Measurements from ENCODE around the gene LAMP5. TPM values are rescaled to one million over a fixed set of nuclear protein-coding genes. Genes with fewer than 3 reads are reported as not detected.
A peak's percentile ranks its signal among the peaks of the same experiment; 100 is the strongest.

LAMP5 gene
- 1 to 10 TPM; 5.3 to 8.1 (median 6.2) TPM for polyA plus RNA-seq (ENCODE audit: insufficient read length in 3 of 3)
- long read RNA-seq, donor 1, partial matches to known transcripts, result 0 of 1 reads
- long read RNA-seq, donor 1, other reads (novel, unspliced or antisense), result 0 of 1 reads
- long read RNA-seq, donor 2, partial matches to known transcripts, result 0 of 3 reads
- long read RNA-seq, donor 2, other reads (novel, unspliced or antisense), result 0 of 3 reads
- long read RNA-seq, donor 3, partial matches to known transcripts, result 0 of 4 reads
- long read RNA-seq, donor 3, other reads (novel, unspliced or antisense), result 0 of 4 reads
- long read RNA-seq, donor 4, result 0 reads
- long read RNA-seq, donor 5, result 0 reads
- long read RNA-seq, donor 6, partial matches to known transcripts, result 0 of 4 reads
- long read RNA-seq, donor 6, other reads (novel, unspliced or antisense), result 0 of 4 reads
- long read RNA-seq, donor 7, partial matches to known transcripts, result 0 of 4 reads
- long read RNA-seq, donor 7, other reads (novel, unspliced or antisense), result 0 of 4 reads
- long read RNA-seq, donor 8, result 0 reads
- long read RNA-seq, donor 9, partial matches to known transcripts, result 0 of 1 reads
- long read RNA-seq, donor 9, other reads (novel, unspliced or antisense), result 0 of 1 reads
- long read RNA-seq, donor 10, partial matches to known transcripts, result 0 of 1 reads
- long read RNA-seq, donor 10, other reads (novel, unspliced or antisense), result 0 of 1 reads
- long read RNA-seq, donor 11, result 0 reads
- long read RNA-seq, donor 12, partial matches to known transcripts, result 0 of 2 reads
- long read RNA-seq, donor 12, other reads (novel, unspliced or antisense), result 0 of 2 reads
- long read RNA-seq, donor 13, partial matches to known transcripts, result 0 of 2 reads
- long read RNA-seq, donor 13, other reads (novel, unspliced or antisense), result 0 of 2 reads
- long read RNA-seq, donor 14, partial matches to known transcripts, result 0 of 3 reads
- long read RNA-seq, donor 14, other reads (novel, unspliced or antisense), result 0 of 3 reads
- long read RNA-seq, donor 15, partial matches to known transcripts, result 0 of 3 reads
- long read RNA-seq, donor 15, other reads (novel, unspliced or antisense), result 0 of 3 reads
- long read RNA-seq, donor 16, transcript LAMP5-201 (6 exons, 2,039 nt), result major isoform, 5 of 5 reads
- long read RNA-seq, donor 16, partial matches to known transcripts, result 0 of 5 reads
- long read RNA-seq, donor 16, other reads (novel, unspliced or antisense), result 0 of 5 reads

DNA sequence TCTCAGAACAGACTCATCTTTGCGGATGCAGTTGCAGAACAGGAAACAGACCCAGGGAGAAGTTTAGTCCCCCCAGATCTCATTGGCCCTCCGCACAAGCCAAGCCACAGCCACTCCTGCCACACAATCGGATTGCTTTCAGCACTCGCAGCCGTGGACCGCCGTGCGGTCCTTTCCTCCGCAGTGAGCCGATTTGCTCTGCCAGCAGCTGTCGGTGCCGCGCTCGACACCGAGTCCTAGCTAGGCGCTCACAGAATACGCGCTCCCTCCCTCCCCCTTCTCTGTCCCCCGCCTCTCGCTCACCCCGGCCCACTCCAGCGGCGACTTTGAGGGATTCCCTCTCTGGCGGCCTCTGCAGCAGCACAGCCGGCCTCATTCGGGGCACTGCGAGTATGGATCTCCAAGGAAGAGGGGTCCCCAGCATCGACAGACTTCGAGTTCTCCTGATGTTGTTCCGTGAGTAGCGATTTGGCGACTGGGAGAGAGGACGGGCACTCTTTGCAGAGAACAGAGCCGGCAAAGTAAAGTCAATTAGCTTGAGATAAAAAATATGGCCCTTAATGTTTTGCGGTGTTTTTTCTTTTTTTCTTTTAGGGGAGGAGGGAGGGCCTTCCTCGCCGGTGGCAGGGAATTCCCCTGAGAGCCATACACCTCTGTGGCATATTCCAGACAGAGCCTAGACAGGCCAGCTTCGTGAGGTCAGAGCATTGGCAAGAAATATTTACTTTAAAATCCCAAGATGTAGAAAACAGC is at the start of gene LAMP5:
Gene LAMP5, plus strand, starts transcription at position 130 of the 753 bp plus-strand sequence. Its CDS starts 263 bp downstream, at position 393.
- DNase-seq, result peak; percentile 71

DNA sequence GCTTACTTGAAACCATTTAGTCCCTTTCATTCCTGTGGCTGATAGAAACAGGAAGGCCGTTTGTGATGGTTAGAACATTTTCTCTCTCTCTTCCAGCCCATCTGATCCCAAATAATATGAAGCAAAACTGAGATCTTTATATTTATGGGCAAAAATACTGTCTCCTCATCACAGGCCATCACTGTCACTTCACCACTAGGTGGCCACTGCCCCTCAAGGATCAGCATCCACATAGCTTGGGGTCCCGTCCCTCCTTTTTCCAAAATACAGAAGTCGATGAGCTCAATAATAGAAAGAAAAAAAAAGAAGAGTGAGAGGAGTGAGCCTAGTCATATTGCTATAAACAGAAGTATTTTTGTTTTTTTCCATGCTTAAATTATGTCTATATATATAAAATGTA is 46.4 kb upstream of the LAMP5 start:
- no peak for DNase-seq

DNA sequence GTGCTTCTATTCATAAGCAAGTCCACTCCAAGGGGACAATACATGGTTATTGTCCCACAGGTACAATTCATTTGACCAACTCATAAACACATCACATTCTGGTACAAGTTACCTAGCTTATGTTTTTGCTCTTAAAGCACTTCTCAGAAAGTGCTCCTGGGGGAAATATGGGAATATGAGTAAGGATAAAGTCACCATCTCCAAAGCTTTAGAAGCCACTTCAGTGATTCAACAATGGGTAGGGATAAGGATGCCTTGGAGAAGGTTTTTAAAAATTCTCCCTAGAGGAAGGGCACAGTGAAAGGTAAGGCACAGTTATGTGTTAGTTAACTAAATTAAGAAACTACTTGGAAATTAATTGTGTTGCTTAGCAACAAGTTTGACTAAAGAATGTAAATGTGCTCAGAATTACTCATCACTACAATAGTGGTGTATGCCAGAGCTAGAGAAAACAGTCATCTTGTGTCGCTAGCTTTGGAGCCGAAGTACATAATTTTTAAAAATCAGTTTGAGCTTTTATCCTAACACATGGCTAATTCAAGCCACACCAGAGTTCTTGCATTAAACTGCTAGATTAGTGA is 39.5 kb upstream of the LAMP5 start:
- DNase-seq, result no peak

- no peak for DNase-seq
Observed at GRCh38 chr20:9475456-9475855, 38.9 kb upstream of the LAMP5 start.

GRCh38 chr20:9476174-9476573 is 38.2 kb upstream of the LAMP5 start:
- DNase-seq, result no peak

- DNase-seq, result no peak
Observed at GRCh38 chr20:9476637-9477036, 37.8 kb upstream of the LAMP5 start.

GRCh38 chr20:9478771-9479170 is 35.6 kb upstream of the LAMP5 start:
- no peak for DNase-seq

DNA sequence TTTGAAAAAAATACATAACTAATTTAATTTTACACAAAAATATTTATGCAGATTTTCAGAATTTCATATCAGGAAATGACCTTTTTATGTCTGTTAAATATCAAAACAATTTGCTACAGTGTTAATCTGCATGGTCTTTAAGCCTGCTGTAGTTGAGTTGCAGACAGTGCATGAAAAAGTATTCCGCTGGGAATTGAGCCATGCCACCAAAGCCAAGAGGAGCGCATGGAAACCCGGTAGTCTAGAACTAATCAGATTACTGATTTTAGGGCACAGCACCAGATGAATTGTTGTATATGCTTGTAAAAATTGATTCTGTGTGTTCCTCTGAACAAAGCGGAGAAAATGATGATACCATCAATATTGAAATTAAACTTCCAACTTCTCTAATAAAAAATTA is 34.3 kb upstream of the LAMP5 start:
- no peak for DNase-seq

- DNase-seq, result no peak
Observed at GRCh38 chr20:9482180-9482579, 32.2 kb upstream of the LAMP5 start.

GRCh38 chr20:9483131-9483530 is 31.3 kb upstream of the LAMP5 start:
- DNase-seq, result no peak

DNA sequence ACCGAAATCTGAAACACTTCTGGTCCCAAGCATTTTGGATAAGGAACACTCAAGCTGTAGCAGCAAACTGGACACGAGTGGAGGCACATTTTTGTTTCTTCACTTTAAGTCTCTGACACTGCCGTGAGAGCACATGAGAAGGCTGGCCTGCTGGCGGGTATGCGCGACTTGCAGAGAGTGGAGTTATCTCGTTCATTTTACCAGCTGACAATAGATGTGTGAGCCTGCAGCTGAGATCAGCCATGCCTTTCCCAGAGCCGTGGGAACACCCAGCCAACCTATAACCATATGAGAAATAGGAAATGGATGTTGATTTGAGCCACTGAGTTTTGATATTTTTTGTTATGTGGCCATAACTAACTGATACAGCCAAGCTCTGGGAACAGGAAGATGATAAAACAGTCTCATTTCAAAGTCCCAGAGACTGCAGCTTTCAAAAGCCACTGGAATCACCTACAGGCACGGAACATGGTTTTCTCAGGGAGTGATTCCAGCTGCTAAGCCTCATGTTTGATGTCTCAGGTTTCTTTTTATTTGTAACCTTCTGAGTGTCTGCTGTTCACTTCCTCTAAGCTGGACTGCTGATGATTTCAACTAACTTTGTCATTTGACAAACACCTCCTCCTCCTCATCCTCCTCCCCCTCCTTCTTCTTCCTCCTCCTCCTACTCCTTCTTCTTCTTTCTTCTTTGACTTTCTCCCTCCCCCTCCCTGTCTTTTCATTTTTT is 28.6 kb upstream of the LAMP5 start:
- DNase-seq, result peak; percentile 40

- DNase-seq, result no peak
Observed at GRCh38 chr20:9487231-9487630, 27.2 kb upstream of the LAMP5 start.

- DNase-seq, result no peak
Observed at GRCh38 chr20:9488063-9488462, 26.3 kb upstream of the LAMP5 start.

- DNase-seq, result no peak
Observed at GRCh38 chr20:9490161-9490560, 24.2 kb upstream of the LAMP5 start.

DNA sequence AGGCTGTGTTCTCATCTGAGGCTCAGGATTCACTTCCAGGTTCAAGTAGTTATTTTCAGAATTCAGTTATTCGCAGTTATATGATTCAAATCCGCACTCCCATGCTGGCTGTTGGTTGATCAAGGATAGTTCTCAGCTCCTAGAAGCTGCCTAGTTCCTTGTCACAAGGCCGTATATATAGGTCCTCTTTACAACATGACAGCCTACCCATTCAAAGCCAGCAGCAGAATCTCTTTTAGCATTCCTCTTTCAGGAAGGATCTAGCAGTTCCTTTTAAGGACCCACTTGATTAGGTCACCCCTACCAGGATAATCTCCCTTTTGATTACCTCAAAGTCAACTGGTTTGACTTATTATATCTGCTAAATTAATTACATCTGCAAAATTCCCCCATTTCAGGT is 23.8 kb upstream of the LAMP5 start:
- no peak for DNase-seq

DNA sequence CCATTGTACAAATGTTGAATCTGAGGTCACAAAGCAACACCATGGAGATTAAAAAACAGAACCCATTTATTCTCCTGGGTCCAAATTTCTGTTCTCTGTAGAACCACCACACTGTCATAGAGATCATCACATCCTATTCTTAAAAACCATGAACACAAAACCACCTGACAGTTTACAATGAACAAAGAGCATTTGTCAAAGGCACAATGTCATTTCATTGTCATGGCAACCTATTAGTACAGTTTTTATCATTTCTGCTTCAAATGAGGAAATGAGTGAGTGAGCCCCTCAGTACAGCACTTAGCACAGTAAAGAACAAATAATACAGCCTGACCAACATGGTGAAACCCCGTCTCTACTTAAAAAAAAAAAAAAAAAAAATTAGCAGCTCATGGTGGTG is 23.1 kb upstream of the LAMP5 start:
- no peak for DNase-seq

- DNase-seq, result no peak
Observed at GRCh38 chr20:9492067-9492466, 22.3 kb upstream of the LAMP5 start.

DNA sequence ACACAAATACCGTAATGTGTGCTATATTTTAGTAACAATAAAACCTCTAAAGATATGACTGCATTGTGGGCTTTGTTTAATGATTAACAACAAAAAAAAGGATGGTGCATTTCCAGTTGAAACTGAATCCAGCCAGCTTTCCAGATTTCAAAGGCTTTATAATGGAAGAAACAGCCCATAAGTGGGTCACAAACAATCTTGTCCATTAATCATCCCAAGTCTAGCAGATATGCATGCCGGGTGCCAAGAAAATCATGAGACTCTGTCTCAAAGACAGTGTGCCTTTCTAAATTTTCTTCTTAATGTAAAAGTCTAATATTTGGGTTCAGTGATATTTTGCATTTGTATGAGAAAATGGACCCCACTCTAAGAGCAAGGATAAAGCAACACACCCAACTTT is 20.6 kb upstream of the LAMP5 start:
- no peak for DNase-seq

DNA sequence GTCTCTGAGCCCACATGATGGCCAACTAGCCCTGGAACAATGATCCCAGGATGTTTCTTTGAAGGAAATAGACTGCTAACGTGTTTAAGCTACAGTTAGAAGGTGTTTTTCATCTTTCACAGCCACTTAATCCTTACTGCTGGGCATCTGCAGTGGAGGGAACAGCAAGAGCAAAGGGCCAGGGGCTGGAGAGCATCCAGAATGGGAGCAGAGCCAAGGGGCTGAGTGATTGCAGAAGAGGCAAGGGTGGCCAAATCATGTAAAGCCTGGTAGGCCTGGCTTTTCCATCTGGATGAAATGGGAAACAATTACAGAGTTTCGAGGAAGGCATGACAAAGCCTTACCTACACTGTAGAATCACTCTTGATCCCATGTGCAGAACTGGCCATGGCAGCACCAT is 18.7 kb upstream of the LAMP5 start:
- no peak for DNase-seq

- DNase-seq, result no peak
Observed at GRCh38 chr20:9496155-9496554, 18.2 kb upstream of the LAMP5 start.

DNA sequence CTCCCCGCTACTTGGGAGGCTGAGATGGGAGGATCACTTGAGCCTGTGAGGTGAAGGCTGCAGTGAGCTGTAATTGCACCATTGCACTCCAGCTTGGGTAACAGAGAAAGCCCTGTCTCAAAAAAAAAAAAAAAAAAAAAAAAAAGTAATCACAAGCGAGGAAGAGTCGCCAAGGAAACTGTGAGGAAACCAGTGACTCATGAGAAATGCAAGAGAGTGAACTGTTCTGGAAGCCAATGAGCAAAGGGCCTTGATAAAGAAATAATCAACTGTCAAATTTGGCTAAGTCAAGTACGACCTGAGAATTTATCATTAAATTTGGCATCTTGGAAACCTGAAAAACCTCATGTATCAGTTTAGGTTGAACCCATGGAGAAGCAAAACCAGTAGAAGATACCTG is 16.1 kb upstream of the LAMP5 start:
- no peak for DNase-seq
